Activated naive CD4-positive, alpha-beta T cell treated with anti-CD3 and anti-CD28 coated beads, Interleukin-2, amount 50 U/mL, for 72 hours (primary cell): ENCODE data around the gene KRTAP12-1. TPM values are rescaled to one million over a fixed set of nuclear protein-coding genes. Genes with fewer than 3 reads are reported as not detected.
A peak's percentile ranks its signal among the peaks of the same experiment; 100 is the strongest.

Source experiments
- ATAC-seq, 2 donors: fragments of 150-1000 bp; cut with Tn5 transposase; 2 replicates each; pipeline ENCODE4 v1.10.0; 2021; ENCODE audit warnings: mild to moderate bottlenecking in 2 of 2, moderate library complexity in 2 of 2
- DNase-seq, 2 donors: peaks; one replicate each; pipeline ENCODE4 v3.0.0; 2021 to 2022; ENCODE audit warnings: low spot score in 2 of 2
- H3K27ac Mint-ChIP-seq, 2 donors: one replicate each; pipeline ENCODE4 v1.8.0; 2022; ENCODE audit warnings: mild to moderate bottlenecking in 2 of 2, mixed read lengths in 2 of 2
- H3K36me3 Mint-ChIP-seq, 2 donors: one replicate each; pipeline ENCODE4 v1.8.0; 2022; ENCODE audit warnings: mixed read lengths in 2 of 2
- H3K9me3 Mint-ChIP-seq, 2 donors: one replicate each; pipeline ENCODE4 v1.8.0; 2022; ENCODE audit warnings: mixed read lengths in 2 of 2
- total RNA-seq, 2 donors: library from RNA; stranded (reverse); gene quantifications; one replicate each; pipeline ENCODE4 v1.2.3, GENCODE V29; 2022

The KRTAP12-1 gene
- total RNA-seq, 2 donors from 2014 or later = not detected

DNA sequence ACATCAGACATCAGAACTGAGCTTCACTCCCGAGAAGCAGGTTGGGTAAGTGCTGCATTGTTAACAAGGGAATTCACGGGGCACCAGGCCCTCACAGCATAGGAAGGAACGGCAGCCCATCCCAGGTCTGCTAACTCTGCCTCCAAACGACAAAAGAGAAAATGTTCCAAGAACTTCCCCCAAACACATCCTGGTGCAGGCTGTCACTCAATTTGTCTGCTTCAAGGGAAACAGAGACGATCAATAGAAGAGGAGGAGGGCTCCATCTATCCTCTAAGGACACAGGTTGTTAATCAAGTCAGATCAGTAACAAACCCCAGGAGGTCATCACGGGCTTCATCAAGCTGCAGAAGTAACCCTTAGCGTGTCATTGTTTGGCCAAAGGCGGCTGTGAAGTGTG, 32.9 kb upstream of the KRTAP12-1 start:
- no peaks in the 10 kb centered on the region for H3K9me3 Mint-ChIP-seq
- DNase-seq (no peak), ATAC-seq (no peak)
- H3K27ac Mint-ChIP-seq = no peak overlapping the region
- no peaks in the 10 kb centered on the region for H3K36me3 Mint-ChIP-seq

DNA sequence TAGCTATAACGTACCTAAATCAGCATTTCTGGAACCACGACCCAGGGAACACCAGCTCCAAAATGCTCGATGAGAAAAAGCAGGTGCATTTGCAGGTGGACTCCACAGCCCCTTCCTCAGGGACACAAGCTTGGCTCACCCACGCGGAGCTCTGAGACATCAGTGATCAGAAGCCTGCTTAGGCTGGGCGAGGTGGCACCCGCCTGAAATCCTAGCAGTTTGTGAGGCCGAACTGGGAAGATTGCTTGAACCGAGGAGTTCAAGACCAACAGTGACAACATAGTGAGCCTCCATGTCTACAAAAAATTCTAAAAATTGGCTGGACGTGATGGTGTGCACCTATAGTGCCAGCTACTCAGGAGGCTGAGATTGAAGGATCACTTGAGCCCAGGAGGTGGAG, 31.9 kb upstream of the KRTAP12-1 start:
- DNase-seq = no peak
- no peak for ATAC-seq
- Mint-ChIP-seq H3K27ac (no peak overlapping the region), H3K9me3 (no peaks in the 10 kb centered on the region), H3K36me3 (peaks cover 0 to 5% of the 10 kb centered on the region in 2 donors)

- Mint-ChIP-seq H3K36me3 (peaks cover 0 to 6% of the 10 kb centered on the region in 2 donors), H3K27ac (no peak overlapping the region), H3K9me3 (no peaks in the 10 kb centered on the region)
- no peak for DNase-seq
- ATAC-seq = no peak
Observed at GRCh38 chr21:44713130-44713529, 31.2 kb upstream of the KRTAP12-1 start.

DNA sequence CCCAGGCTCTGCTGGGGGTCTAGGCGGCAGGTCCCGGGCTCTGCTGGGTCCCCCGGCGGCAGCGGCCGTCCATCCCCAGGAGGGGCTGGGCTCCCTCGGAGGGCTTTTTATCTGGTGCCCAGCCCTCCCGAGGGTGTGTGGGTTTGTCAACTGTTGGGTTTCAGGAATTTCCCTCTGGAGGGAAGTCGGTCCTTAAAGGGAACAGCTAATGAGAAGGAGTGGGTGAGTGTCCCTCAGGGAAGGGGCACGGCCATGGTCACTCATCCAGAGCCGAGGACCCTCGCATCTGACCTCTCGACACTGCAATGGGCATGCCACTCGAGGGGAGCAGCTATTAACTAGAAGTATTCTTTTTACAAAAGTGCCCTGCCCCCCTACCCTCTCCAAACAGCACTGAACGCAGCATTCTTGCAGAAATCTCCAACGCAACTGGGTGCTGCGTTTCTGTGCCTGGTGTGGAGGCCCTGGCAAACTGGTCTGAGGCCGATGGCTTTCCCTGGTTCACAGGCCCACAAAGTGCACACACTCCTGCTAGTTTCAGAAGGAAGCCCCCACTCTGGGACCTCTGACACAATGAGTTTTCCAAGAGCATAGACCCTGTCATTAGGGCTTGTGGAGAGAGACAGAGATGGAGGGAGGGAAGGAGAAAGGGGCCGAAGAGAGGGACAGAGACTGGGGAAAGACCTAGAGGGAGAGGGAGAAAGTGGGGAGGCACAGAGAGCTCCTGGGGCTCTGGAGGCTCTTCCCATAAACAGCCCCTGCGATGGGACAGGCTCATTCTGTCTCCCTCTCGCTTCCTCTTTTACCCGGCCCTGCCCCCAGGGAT, 30.5 kb upstream of the KRTAP12-1 start:
- Mint-ChIP-seq H3K36me3 (peaks cover 0 to 6% of the 10 kb centered on the region in 2 donors), H3K9me3 (no peaks in the 10 kb centered on the region), H3K27ac (no peak overlapping the region)
- no peak for ATAC-seq
- DNase-seq = no peak

- Mint-ChIP-seq H3K36me3 (peaks cover 0 to 6% of the 10 kb centered on the region in 2 donors), H3K9me3 (no peaks in the 10 kb centered on the region), H3K27ac (no peak within 1 kb of the TSS)
- DNase-seq = no peak
- peak in 1 of 2 donors; percentile 32 for ATAC-seq
Observed at GRCh38 chr21:44711327-44712202, 29.6 kb upstream of the KRTAP12-1 start, which contains the start of gene TSPEAR. Gene TSPEAR, minus strand, starts transcription at chr21:44711572. Its CDS starts 58 bp downstream, at chr21:44711514.

DNA sequence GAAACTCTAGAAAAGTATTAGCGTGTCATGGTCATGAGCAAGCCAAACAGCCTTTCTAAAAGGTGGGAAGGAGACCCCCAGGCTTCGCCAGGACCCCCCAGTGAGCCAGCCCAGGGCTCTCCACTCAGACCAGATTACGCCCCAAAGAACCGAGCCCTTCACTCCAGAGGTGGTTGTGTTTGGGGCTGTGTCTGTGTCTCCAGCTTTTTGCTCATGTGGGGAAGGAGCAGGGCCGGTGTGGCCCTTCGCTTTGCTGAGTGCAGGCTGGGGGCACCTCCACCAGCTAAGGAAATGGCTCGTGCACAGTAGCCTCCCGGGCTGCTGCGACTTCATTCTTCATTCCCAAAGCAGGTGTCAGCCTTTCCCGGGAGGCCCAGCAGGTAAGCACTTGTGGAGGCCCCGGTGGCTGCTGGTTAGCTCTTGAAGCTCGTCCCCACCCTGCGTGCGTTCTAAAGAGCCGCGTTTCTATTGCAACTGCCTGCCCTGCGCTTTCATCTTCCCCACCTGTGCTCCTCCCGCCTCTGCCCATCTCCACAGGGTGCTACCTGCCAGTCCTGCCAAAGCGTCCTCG, 28.9 kb upstream of the KRTAP12-1 start:
- no peak overlapping the region for H3K27ac Mint-ChIP-seq
- DNase-seq (no peak), ATAC-seq (peak in 1 of 2 donors; percentile 45)
- peaks cover 2 to 4% of the 10 kb centered on the region in 2 donors for H3K9me3 Mint-ChIP-seq
- peaks cover 7 to 12% of the 10 kb centered on the region in 2 donors for H3K36me3 Mint-ChIP-seq

GRCh38 chr21:44710294-44710665, 28.3 kb upstream of the KRTAP12-1 start:
- DNase-seq (no peak), ATAC-seq (peak in 1 of 2 donors; percentile 9)
- Mint-ChIP-seq H3K9me3 (peaks cover 5 to 7% of the 10 kb centered on the region in 2 donors), H3K36me3 (peaks cover 12 to 16% of the 10 kb centered on the region in 2 donors), H3K27ac (no peak overlapping the region)

GRCh38 chr21:44709426-44710293, 27.7 kb upstream of the KRTAP12-1 start:
- H3K36me3 Mint-ChIP-seq = peaks cover 18 to 22% of the 10 kb centered on the region in 2 donors
- peaks cover 7 to 11% of the 10 kb centered on the region in 2 donors for H3K9me3 Mint-ChIP-seq
- DNase-seq = no peak
- H3K27ac Mint-ChIP-seq = no peak overlapping the region
- ATAC-seq = peak; percentile 27 to 29

DNA sequence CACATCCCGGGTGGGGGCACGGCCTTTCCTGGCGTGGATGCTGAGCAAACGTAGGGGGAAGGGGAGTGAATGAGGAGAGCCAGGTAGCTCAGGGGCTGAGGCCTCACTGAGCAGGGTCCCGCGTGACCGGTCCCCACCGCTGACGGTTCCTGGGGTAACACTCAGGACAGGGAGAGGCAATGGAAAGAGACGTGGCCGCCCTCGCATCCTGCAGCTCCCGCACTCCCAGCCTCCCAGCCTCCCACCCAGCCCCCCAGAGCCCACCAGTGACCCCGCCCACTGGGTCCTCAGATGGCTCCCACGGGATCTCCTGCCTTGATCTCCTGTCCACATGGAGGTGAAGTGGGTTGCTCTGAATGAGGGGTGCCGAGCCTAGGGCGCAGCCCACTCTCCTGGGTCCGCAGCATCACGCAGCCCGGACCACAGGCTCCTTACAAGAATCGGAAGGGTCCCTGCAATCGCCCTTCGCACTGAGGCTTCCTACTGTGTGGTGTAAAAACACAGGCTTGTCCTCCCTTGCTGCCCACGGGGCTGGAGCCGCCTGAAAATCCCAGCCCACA, 27.0 kb upstream of the KRTAP12-1 start:
- no peak for ATAC-seq
- H3K27ac Mint-ChIP-seq = no peak overlapping the region
- H3K36me3 Mint-ChIP-seq = peaks cover 21 to 27% of the 10 kb centered on the region in 2 donors
- peaks cover 7 to 14% of the 10 kb centered on the region in 2 donors for H3K9me3 Mint-ChIP-seq
- no peak for DNase-seq

GRCh38 chr21:44708213-44708865, 26.4 kb upstream of the KRTAP12-1 start:
- no peak for DNase-seq
- ATAC-seq = no peak
- H3K27ac Mint-ChIP-seq = no peak overlapping the region
- H3K9me3 Mint-ChIP-seq = peaks cover 7 to 14% of the 10 kb centered on the region in 2 donors
- peaks cover 21 to 27% of the 10 kb centered on the region in 2 donors for H3K36me3 Mint-ChIP-seq

- ATAC-seq (no peak), DNase-seq (no peak)
- H3K27ac Mint-ChIP-seq = no peak overlapping the region
- H3K36me3 Mint-ChIP-seq = peaks cover 21 to 27% of the 10 kb centered on the region in 2 donors
- peaks cover 7 to 14% of the 10 kb centered on the region in 2 donors for H3K9me3 Mint-ChIP-seq
Observed at GRCh38 chr21:44706706-44707581, 25.0 kb upstream of the KRTAP12-1 start.

GRCh38 chr21:44706026-44706705, 24.2 kb upstream of the KRTAP12-1 start:
- DNase-seq (no peak), ATAC-seq (no peak)
- H3K36me3 Mint-ChIP-seq = peaks cover 21 to 27% of the 10 kb centered on the region in 2 donors
- peak overlapping the region in 1 of 2 donors; percentile 29 for H3K27ac Mint-ChIP-seq
- H3K9me3 Mint-ChIP-seq = peaks cover 7 to 14% of the 10 kb centered on the region in 2 donors

GRCh38 chr21:44704636-44705001, 22.7 kb upstream of the KRTAP12-1 start:
- H3K36me3 Mint-ChIP-seq = peaks cover 21 to 27% of the 10 kb centered on the region in 2 donors

More at GRCh38 chr21:44704636-44705001, 22.7 kb upstream of the KRTAP12-1 start:
- Mint-ChIP-seq H3K9me3 (peaks cover 7 to 14% of the 10 kb centered on the region in 2 donors), H3K27ac (no peak overlapping the region)
- ATAC-seq = no peak
- no peak for DNase-seq
